Testis (tissue), 3 donors: ENCODE results near the gene ZNF738. TPM values are rescaled to one million over a fixed set of nuclear protein-coding genes. Genes with fewer than 3 reads are reported as not detected.

Experiments used
- DNase-seq: peaks from one replicate; pipeline ENCODE4 v3.0.0-alpha.2; 2019
- H3K27ac ChIP-seq, 2 donors: fragments of 200-600 bp; sonication (generic); one replicate each; pipeline ENCODE4 v1.5.1; 2019
- H3K27me3 ChIP-seq: fragments of 200-600 bp; sonication (generic); one replicate; pipeline ENCODE4 v1.5.1; 2019
- H3K36me3 ChIP-seq: fragments of 200-600 bp; sonication (generic); one replicate; pipeline ENCODE4 v1.5.1; 2017; ENCODE audit warnings: low read depth; ENCODE audit errors: missing control alignments
- H3K4me1 ChIP-seq: fragments of 200-600 bp; sonication (generic); one replicate; pipeline ENCODE4 v1.5.1; 2019
- H3K4me3 ChIP-seq, 2 donors: fragments of 200-600 bp; sonication (generic); one replicate each; pipeline ENCODE4 v1.5.1; 2017 to 2019
- H3K9me3 ChIP-seq: fragments of 200-600 bp; sonication (generic); one replicate; pipeline ENCODE4 v1.5.1; 2017
- POLR2A ChIP-seq: fragments of 450-650 bp; IDR thresholded peaks from one replicate; pipeline ENCODE4 v1.6.1; 2017; ENCODE audit warnings: antibody characterized with exemption, mild to moderate bottlenecking, moderate library complexity
- WGBS, 2 donors: methylation state at CpG; one replicate each; pipeline ENCODE4 v1.1.5; 2018; 5-methylcytosine and 5-hydroxymethylcytosine counted together
- intact Hi-C: fragments of 100-400 bp; cut with DNase I; formaldehyde crosslinking; loops from one replicate; pipeline ENCODE4 v1.15.1; 2023; ENCODE audit warnings: low total_unique reads
- polyA plus RNA-seq: library from polyadenylated mRNA; stranded (reverse); fragments of 350-450 nt; fragmentation: Illumina TruSeq; extraction: RNeasy Lipid Tissue Mini Kit (QIAGEN cat#74804); gene quantifications from one replicate; pipeline ENCODE4 v1.2.3, GENCODE V29; 2014; ENCODE audit warnings: low read depth, low replicate concordance; ENCODE audit not compliant: insufficient read depth
- total RNA-seq, 2 donors: library from RNA; depleted of rRNA; stranded (reverse); fragments of >200 nt; gene quantifications; one replicate each; pipeline ENCODE4 v1.2.3, GENCODE V29; 2016
- TF ChIP-seq, protein P1 (sequence below), 3 experiments: fragments of 450-650 bp in 2 of 3; fragments of 200-600 bp in 1 of 3; sonication (generic) in 1 of 3; IDR thresholded peaks; one replicate each; pipeline ENCODE4 v1.5.1; 2016 to 2019; ENCODE audit warnings: antibody characterized with exemption in 3 of 3, mild to moderate bottlenecking in 2 of 3, moderate library complexity in 1 of 3

The ZNF738 gene
- total and polyA plus RNA-seq, 3 donors from 2014 or later: 13.1 to 23.5 (median 18.8) TPM

DNA sequence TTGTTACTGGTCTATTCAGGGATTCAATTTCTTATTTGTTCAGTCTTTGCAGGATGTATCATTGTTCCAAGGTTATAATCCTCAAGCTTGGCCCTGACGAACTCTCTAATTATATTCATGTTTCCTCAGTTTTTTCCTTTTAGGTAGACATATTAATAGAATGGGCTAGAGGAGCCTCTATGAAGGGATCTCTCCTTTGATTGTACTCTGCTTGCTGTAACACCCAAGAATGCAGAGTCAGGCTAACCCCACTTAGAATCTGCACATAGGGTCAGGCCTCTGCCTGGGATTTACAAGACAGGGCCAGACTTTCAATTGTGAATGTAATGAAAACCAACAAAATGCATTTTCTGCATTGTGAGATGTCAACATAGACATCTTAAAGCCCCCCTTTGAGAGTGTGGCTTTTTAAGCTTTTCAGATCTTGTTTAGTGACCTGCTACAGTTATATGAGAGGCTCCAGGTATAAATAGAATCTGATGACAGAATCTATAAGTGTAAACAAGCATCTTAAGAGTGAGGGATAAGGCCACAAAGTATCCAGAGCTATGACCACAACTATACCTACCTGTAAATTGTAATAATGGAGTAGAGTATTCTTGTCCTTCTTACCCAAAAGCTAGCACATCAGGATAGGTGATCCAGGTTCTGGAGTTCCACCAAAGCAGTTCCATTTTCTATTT lies 43.6 kb downstream of the ZNF738 start:
- Histone ChIP-seq H3K36me3 (no peaks in the 10 kb centered on the region), H3K4me1 (peaks cover 8% of the 10 kb centered on the region), H3K27me3 (no peaks in the 10 kb centered on the region), H3K27ac (no peak overlapping the region), H3K4me3 (no peak overlapping the region), H3K9me3 (no peaks in the 10 kb centered on the region)
- intact Hi-C loops: no loop called here
- WGBS, 2 donors: 41 to 67% methylated on average over 1 of the region's 1 CpG
- DNase-seq: no peak
- TF ChIP-seq, protein P1, sequence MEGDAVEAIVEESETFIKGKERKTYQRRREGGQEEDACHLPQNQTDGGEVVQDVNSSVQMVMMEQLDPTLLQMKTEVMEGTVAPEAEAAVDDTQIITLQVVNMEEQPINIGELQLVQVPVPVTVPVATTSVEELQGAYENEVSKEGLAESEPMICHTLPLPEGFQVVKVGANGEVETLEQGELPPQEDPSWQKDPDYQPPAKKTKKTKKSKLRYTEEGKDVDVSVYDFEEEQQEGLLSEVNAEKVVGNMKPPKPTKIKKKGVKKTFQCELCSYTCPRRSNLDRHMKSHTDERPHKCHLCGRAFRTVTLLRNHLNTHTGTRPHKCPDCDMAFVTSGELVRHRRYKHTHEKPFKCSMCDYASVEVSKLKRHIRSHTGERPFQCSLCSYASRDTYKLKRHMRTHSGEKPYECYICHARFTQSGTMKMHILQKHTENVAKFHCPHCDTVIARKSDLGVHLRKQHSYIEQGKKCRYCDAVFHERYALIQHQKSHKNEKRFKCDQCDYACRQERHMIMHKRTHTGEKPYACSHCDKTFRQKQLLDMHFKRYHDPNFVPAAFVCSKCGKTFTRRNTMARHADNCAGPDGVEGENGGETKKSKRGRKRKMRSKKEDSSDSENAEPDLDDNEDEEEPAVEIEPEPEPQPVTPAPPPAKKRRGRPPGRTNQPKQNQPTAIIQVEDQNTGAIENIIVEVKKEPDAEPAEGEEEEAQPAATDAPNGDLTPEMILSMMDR (IDR thresholded peaks at IDR 0.05): no peak
- TF ChIP-seq POLR2A: no peak

DNA sequence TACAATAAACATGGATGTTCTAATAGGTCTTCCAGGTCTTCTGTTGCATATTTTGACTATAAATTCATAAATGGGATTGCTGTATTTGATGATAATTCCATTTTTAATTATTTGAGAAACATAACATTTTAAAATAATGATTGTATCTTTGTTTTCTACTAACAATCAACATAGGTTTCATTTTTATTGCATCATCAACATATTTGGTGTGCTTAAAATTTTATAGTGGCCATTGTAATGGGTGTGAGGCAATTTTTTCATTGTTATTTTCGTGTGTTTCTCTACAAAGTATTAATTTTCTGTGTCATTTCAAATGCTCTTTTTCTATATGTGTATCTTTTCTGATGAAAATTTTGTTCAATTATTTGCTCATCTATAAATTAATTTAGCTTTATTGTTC lies 51.4 kb downstream of the ZNF738 start:
- Histone ChIP-seq H3K9me3 (no peaks in the 10 kb centered on the region), H3K4me3 (no peak overlapping the region), H3K27ac (no peak overlapping the region), H3K27me3 (no peaks in the 10 kb centered on the region), H3K36me3 (no peaks in the 10 kb centered on the region), H3K4me1 (no peaks in the 10 kb centered on the region)
- 94 to 100% methylated on average over 1 of the region's 1 CpG for WGBS, 2 donors
- DNase-seq: no peak
- TF ChIP-seq, protein P1 (IDR thresholded peaks at IDR 0.05): no peak
- no peak for TF ChIP-seq POLR2A
- intact Hi-C loops: no loop called here

DNA sequence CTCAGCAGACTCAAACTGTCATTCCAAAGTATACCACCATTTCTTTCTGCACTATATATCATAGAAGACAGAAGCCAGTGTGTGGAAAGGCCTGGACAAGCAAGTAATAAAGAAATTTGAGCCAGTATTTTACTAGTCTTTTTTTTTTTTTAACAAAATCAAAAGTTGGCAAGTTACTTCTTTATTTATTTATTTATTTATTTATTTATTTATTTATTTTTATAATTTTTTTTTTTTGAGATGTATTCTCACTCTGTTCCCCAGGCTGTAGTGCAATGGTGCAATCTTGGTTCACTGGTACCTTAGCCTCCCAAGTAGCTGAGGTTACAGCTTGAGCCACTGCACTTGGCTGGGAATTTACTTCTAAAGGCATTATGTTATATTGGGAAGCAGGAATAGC lies 63.4 kb downstream of the ZNF738 start:
- no peaks in the 10 kb centered on the region for H3K9me3 ChIP-seq

DNA sequence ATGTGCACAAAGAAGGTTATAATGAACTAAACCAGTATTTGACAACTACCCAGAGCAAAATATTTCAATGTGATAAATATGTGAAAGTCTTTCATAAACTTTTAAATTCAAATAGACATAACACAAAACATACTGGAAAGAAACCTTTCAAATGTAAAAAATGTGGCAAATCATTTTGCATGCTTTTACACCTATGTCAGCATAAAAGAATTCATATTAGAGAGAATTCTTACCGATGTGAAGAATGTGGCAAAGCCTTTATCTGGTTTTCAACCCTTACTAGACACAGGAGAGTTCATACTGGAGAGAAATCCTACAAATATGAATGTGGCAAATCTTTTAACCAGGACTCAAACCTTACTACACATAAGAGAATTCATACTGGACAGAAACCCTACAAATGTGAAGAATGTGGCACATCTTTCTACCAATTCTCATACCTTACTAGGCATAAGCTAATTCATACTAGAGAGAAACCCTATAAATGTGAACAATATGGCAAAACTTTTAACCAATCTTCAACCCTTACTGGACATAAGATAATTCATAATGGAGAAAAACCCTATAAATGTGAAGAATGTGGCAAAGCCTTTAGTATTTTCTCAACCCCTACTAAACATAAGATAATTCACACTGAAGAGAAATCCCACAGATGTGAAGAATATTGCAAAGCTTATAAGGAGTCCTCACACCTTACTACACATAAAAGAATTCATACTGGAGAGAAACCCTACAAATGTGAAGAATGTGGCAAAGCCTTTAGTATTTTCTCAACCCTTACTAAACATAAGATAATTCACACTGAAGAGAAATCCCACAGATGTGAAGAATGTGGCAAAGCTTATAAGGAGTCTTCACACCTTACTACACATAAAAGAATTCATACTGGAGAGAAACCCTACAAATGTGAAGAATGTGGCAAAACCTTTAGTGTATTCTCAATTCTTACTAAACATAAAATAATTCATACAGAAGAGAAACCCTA lies 64.5 kb downstream of the ZNF738 start:
- no peak for DNase-seq
- Histone ChIP-seq H3K36me3 (no peaks in the 10 kb centered on the region), H3K27me3 (no peaks in the 10 kb centered on the region), H3K27ac (no peak overlapping the region), H3K4me3 (no peak overlapping the region), H3K9me3 (no peaks in the 10 kb centered on the region), H3K4me1 (no peaks in the 10 kb centered on the region)
- 93 to 95% methylated on average over 1 of the region's 1 CpG for WGBS, 2 donors
- TF ChIP-seq, protein P1 (IDR thresholded peaks at IDR 0.05): no peak
- TF ChIP-seq POLR2A: no peak
- intact Hi-C loops: no loop called here

More for the DNA sequence above, 63.4 kb downstream of the ZNF738 start:
- intact Hi-C loops: no loop called here
- H3K4me3 ChIP-seq: no peak overlapping the region
- H3K36me3 ChIP-seq: no peaks in the 10 kb centered on the region
- DNase-seq: no peak
- H3K27me3 ChIP-seq: no peaks in the 10 kb centered on the region
- no peaks in the 10 kb centered on the region for H3K4me1 ChIP-seq
- no peak overlapping the region for H3K27ac ChIP-seq
- no peak for TF ChIP-seq POLR2A
- TF ChIP-seq, protein P1 (IDR thresholded peaks at IDR 0.05): no peak

Other genes with a start within 250 kb of the ZNF738 start
- gene ZNF431, start 217.0 kb upstream of the ZNF738 start, total RNA-seq: 10 to 100 TPM; 49.4 to 50.0 TPM
- gene ZNF431, start 217.0 kb upstream of the ZNF738 start, polyA plus RNA-seq: 12.8 TPM
- gene ZNF708, start 29.6 kb upstream of the ZNF738 start, total RNA-seq: 10 to 100 TPM; 17.2 to 21.2 TPM
- 2.1 TPM for gene ZNF708, start 29.6 kb upstream of the ZNF738 start, polyA plus RNA-seq
- gene ZNF493, start 38.1 kb downstream of the ZNF738 start, total RNA-seq: 10 to 100 TPM; 40.3 to 44.2 TPM
- gene ZNF493, start 38.1 kb downstream of the ZNF738 start, polyA plus RNA-seq: 6.4 TPM
- gene ZNF429, start 146.6 kb downstream of the ZNF738 start, total RNA-seq: 10 to 100 TPM; 32.3 to 40.9 TPM
- 10.1 TPM for gene ZNF429, start 146.6 kb downstream of the ZNF738 start, polyA plus RNA-seq